Measurements from ENCODE around the gene SOBP.

GRCh38 chr6:107703606-107704005, 213.7 kb downstream of the SOBP start:
- TF ChIP-seq CTCF (IDR thresholded peaks at IDR 0.05): no peak
- no peak for TF ChIP-seq POLR2A (IDR thresholded peaks at IDR 0.05)

Data from thyroid gland (tissue), 4 donors.